Lower leg skin (tissue), 4 donors: ENCODE measurements around the gene MLEC. TPM values are rescaled to one million over a fixed set of nuclear protein-coding genes. Genes with fewer than 3 reads are reported as not detected.

Experiments used
- DNase-seq, 2 donors: peaks; one replicate each; pipeline ENCODE4 v3.0.0-alpha.2; 2019; ENCODE audit warnings: low spot score in 2 of 2
- H3K4me3 ChIP-seq: fragments of 200-600 bp; sonication (generic); 2 replicates; pipeline ENCODE4 v1.5.1; 2017; ENCODE audit warnings: mild to moderate bottlenecking, low read depth; ENCODE audit not compliant: poor library complexity, severe bottlenecking
- CTCF ChIP-seq, 3 donors: fragments of 450-650 bp; IDR thresholded peaks; one replicate each; pipeline ENCODE4 v1.5.1; 2016; ENCODE audit warnings: antibody characterized with exemption in 3 of 3, mild to moderate bottlenecking in 3 of 3, moderate library complexity in 2 of 3
- POLR2A ChIP-seq, 2 donors: fragments of 450-650 bp; IDR thresholded peaks; one replicate each; pipeline ENCODE4 v1.6.1; 2016 to 2017; ENCODE audit warnings: antibody characterized with exemption in 2 of 2, mild to moderate bottlenecking in 1 of 2, moderate library complexity in 1 of 2
- WGBS, 2 donors: methylation state at CpG; one replicate each; pipeline ENCODE4 v1.1.5; 2018; 5-methylcytosine and 5-hydroxymethylcytosine counted together
- intact Hi-C: fragments of 100-400 bp; cut with DNase I; formaldehyde crosslinking; loops from one replicate; pipeline ENCODE4 v1.15.0; 2023; ENCODE audit warnings: low total_unique reads
- total RNA-seq, 4 donors: library from RNA; depleted of rRNA; stranded (reverse); fragments of >200 nt; gene quantifications; one replicate each; pipeline ENCODE4 v1.1.0, GENCODE V29; 2016

Gene MLEC
- total RNA-seq, 4 donors from 2014 or later: 15.4 to 53.3 (median 40.9) TPM

- intact Hi-C loops: loop anchor here (10.0 kb wide), 1 partner anchor 135 kb away; the partner anchor contains the start of gene POP5
- TF ChIP-seq CTCF (IDR thresholded peaks at IDR 0.05) (no peak), POLR2A (IDR thresholded peaks at IDR 0.05) (no peak)
- no peak overlapping the region for H3K4me3 ChIP-seq
- 81 to 82% methylated on average over 11 of the region's 11 CpGs for WGBS, 2 donors
- no peak for DNase-seq
Observed at GRCh38 chr12:120719496-120720233, 32.7 kb downstream of the MLEC start.

- no peak for DNase-seq
- H3K4me3 ChIP-seq: no peak overlapping the region
- intact Hi-C loops: no loop called here
- no peak for TF ChIP-seq CTCF (IDR thresholded peaks at IDR 0.05)
- TF ChIP-seq POLR2A (IDR thresholded peaks at IDR 0.05): no peak
- 65 to 78% methylated on average over 7 of the region's 7 CpGs for WGBS, 2 donors
Observed at GRCh38 chr12:120720234-120720986, 33.5 kb downstream of the MLEC start.

- intact Hi-C loops: no loop called here
- 93 to 94% methylated on average over 10 of the region's 10 CpGs for WGBS, 2 donors
- DNase-seq: no peak
- H3K4me3 ChIP-seq: no peak overlapping the region
- TF ChIP-seq POLR2A (IDR thresholded peaks at IDR 0.05) (no peak), CTCF (IDR thresholded peaks at IDR 0.05) (no peak)
Observed at GRCh38 chr12:120720987-120721801, 34.2 kb downstream of the MLEC start.

- DNase-seq: no peak
- TF ChIP-seq POLR2A (IDR thresholded peaks at IDR 0.05) (no peak), CTCF (IDR thresholded peaks at IDR 0.05) (no peak)
- intact Hi-C loops: no loop called here
- 88 to 94% methylated on average over 3 of the region's 3 CpGs for WGBS, 2 donors
- no peak overlapping the region for H3K4me3 ChIP-seq
Observed at GRCh38 chr12:120721866-120722265, 34.9 kb downstream of the MLEC start.

- 92 to 97% methylated on average over 2 of the region's 2 CpGs for WGBS, 2 donors
Observed at GRCh38 chr12:120722784-120723183, 35.8 kb downstream of the MLEC start.

More at GRCh38 chr12:120722784-120723183, 35.8 kb downstream of the MLEC start:
- intact Hi-C loops: no loop called here
- no peak overlapping the region for H3K4me3 ChIP-seq
- TF ChIP-seq CTCF (IDR thresholded peaks at IDR 0.05): no peak
- TF ChIP-seq POLR2A (IDR thresholded peaks at IDR 0.05): no peak
- no peak for DNase-seq
